A549 (cell line): ENCODE measurements around the gene TECTB.

Experiments
- MAZ ChIP-seq: fragments of 150-350 bp; IDR thresholded peaks from 2 replicates; pipeline ENCODE4 v1.6.1; 2014; ENCODE audit warnings: antibody characterized with exemption, low read depth, low read length, borderline replicate concordance
- NFE2L2 ChIP-seq: fragments of 150-350 bp; conservative IDR thresholded peaks from 2 replicates; pipeline ENCODE4 v1.6.1; 2014; ENCODE audit warnings: low read length
- NR3C1 ChIP-seq: fragments of >200 bp; sonication (Bioruptor Twin); formaldehyde crosslinking; IDR thresholded peaks from 3 replicates; pipeline ENCODE4 v1.6.1; 2017
- POLR2A ChIP-seq: IDR thresholded peaks from 2 replicates; pipeline ENCODE4 v1.6.1; 2012; ENCODE audit warnings: mild to moderate bottlenecking, low read length
- RAD21 ChIP-seq, 2 experiments: fragments of >200 bp in 1 of 2; sonication (Bioruptor Twin) in 1 of 2; formaldehyde crosslinking in 1 of 2; IDR thresholded peaks in 1 of 2; conservative IDR thresholded peaks in 1 of 2; 2 replicates in 1 of 2; 3 replicates in 1 of 2; pipeline ENCODE4 v1.6.1; 2012 to 2018; ENCODE audit warnings: inconsistent platforms in 1 of 2
- ZSCAN20 ChIP-seq: fragments of 250-450 bp; sonication (Bioruptor Pico); IDR thresholded peaks from 2 replicates; pipeline ENCODE4 v1.8.0; 2022; ENCODE audit warnings: mild to moderate bottlenecking, moderate library complexity
- TF ChIP-seq, protein P1 (sequence below): fragments of >200 bp; sonication (Bioruptor Twin); formaldehyde crosslinking; IDR thresholded peaks from 3 replicates; pipeline ENCODE4 v1.5.1; 2016
- TF ChIP-seq, protein P2 (sequence below): IDR thresholded peaks from 2 replicates; pipeline ENCODE4 v1.6.1; 2012

GRCh38 chr10:112289373-112290053, 6.3 kb downstream of the TECTB start:
- TF ChIP-seq, protein P1, sequence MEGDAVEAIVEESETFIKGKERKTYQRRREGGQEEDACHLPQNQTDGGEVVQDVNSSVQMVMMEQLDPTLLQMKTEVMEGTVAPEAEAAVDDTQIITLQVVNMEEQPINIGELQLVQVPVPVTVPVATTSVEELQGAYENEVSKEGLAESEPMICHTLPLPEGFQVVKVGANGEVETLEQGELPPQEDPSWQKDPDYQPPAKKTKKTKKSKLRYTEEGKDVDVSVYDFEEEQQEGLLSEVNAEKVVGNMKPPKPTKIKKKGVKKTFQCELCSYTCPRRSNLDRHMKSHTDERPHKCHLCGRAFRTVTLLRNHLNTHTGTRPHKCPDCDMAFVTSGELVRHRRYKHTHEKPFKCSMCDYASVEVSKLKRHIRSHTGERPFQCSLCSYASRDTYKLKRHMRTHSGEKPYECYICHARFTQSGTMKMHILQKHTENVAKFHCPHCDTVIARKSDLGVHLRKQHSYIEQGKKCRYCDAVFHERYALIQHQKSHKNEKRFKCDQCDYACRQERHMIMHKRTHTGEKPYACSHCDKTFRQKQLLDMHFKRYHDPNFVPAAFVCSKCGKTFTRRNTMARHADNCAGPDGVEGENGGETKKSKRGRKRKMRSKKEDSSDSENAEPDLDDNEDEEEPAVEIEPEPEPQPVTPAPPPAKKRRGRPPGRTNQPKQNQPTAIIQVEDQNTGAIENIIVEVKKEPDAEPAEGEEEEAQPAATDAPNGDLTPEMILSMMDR, result no peak
- TF ChIP-seq NR3C1, result no peak
- TF ChIP-seq RAD21 (conservative IDR thresholded peaks at IDR 0.05 in 1 of 2, IDR thresholded peaks at IDR 0.05 in 1 of 2), result no peak
- TF ChIP-seq, protein P2, sequence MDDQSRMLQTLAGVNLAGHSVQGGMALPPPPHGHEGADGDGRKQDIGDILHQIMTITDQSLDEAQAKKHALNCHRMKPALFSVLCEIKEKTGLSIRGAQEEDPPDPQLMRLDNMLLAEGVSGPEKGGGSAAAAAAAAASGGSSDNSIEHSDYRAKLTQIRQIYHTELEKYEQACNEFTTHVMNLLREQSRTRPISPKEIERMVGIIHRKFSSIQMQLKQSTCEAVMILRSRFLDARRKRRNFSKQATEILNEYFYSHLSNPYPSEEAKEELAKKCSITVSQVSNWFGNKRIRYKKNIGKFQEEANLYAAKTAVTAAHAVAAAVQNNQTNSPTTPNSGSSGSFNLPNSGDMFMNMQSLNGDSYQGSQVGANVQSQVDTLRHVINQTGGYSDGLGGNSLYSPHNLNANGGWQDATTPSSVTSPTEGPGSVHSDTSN, result no peak
- no peak for TF ChIP-seq MAZ
- TF ChIP-seq POLR2A, result no peak
- no peak for TF ChIP-seq ZSCAN20
- TF ChIP-seq NFE2L2, result no peak
